Keratinocyte (primary cell): ENCODE measurements around the gene TYW1. TPM values are rescaled to one million over a fixed set of nuclear protein-coding genes. Genes with fewer than 3 reads are reported as not detected.
"Not testable (repeated sequence)": the region's sequence is repeated elsewhere in the genome, so short reads cannot be mapped to it uniquely, and the experiment has no call there.

Source experiments
- DNase-seq: peaks from one replicate; pipeline ENCODE4 v3.0.0-alpha.2; 2011; ENCODE audit warnings: low read depth, missing footprints, low spot score
- FAIRE-seq: peaks from 2 replicates; lab custom pipeline; 2011; peaks lifted over from hg19 to GRCh38; lab: Jason Lieb, UNC
- H2AFZ ChIP-seq: 2 replicates; pipeline ENCODE4 v1.6.0; 2012; ENCODE audit warnings: low read length, control low read depth, inconsistent platforms; ENCODE audit not compliant: control insufficient read depth
- H3K27ac ChIP-seq: 2 replicates; pipeline ENCODE4 v1.5.1; 2011; ENCODE audit warnings: low read length; ENCODE audit not compliant: control insufficient read depth, insufficient read depth
- H3K27me3 ChIP-seq: 3 replicates; pipeline ENCODE4 v1.6.0; 2011; ENCODE audit warnings: low read length; ENCODE audit not compliant: control insufficient read depth, insufficient read depth; ENCODE audit errors: extremely low read depth
- H3K36me3 ChIP-seq, 2 experiments: 2 replicates in 1 of 2; 3 replicates in 1 of 2; pipeline ENCODE4 v1.5.1; 2011; ENCODE audit warnings: low read length in 2 of 2, mild to moderate bottlenecking in 1 of 2; ENCODE audit not compliant: control insufficient read depth in 2 of 2, insufficient read depth in 2 of 2; ENCODE audit errors: extremely low read depth in 1 of 2
- H3K4me1 ChIP-seq: 3 replicates; pipeline ENCODE4 v1.5.1; 2011; ENCODE audit warnings: low read length; ENCODE audit not compliant: control insufficient read depth, insufficient read depth; ENCODE audit errors: extremely low read depth
- H3K4me2 ChIP-seq: 3 replicates; pipeline ENCODE4 v1.6.0; 2011; ENCODE audit warnings: low read depth, low read length; ENCODE audit not compliant: control insufficient read depth, insufficient read depth; ENCODE audit errors: extremely low read depth
- H3K4me3 ChIP-seq, 3 experiments: fragments of 200-600 bp in 1 of 3; sonication (generic) in 1 of 3; 2 replicates in 2 of 3; 3 replicates in 1 of 3; pipeline ENCODE4 v1.5.1; 2011 to 2016; ENCODE audit warnings: low read length in 3 of 3, mild to moderate bottlenecking in 3 of 3, control low read depth in 2 of 3, inconsistent platforms in 1 of 3, low read depth in 1 of 3, mixed read lengths in 1 of 3, mixed run types in 1 of 3, moderate library complexity in 1 of 3; ENCODE audit not compliant: control insufficient read depth in 2 of 3, insufficient read depth in 2 of 3; ENCODE audit errors: extremely low read depth in 1 of 3
- H3K79me2 ChIP-seq: 2 replicates; pipeline ENCODE4 v1.6.0; 2012; ENCODE audit warnings: low read length; ENCODE audit not compliant: control insufficient read depth, insufficient read depth
- H3K9ac ChIP-seq: 3 replicates; pipeline ENCODE4 v1.6.0; 2011; ENCODE audit warnings: low read length; ENCODE audit not compliant: control insufficient read depth, insufficient read depth; ENCODE audit errors: extremely low read depth
- H3K9me1 ChIP-seq: 3 replicates; pipeline ENCODE4 v1.6.0; 2011; ENCODE audit warnings: low read length; ENCODE audit not compliant: control insufficient read depth, insufficient read depth; ENCODE audit errors: extremely low read depth
- H3K9me3 ChIP-seq: 2 replicates; pipeline ENCODE4 v1.5.1; 2012; ENCODE audit warnings: low read depth, low read length; ENCODE audit not compliant: control insufficient read depth
- H4K20me1 ChIP-seq: 3 replicates; pipeline ENCODE4 v1.6.0; 2011; ENCODE audit warnings: low read length; ENCODE audit not compliant: control insufficient read depth, insufficient read depth; ENCODE audit errors: extremely low read depth
- dilution Hi-C: fragments of 300-500 bp; cut with MboI; formaldehyde crosslinking; loops from one replicate; pipeline ENCODE4 v1.7.0; 2020; ENCODE audit warnings: low sequenced_read_pairs; ENCODE audit not compliant: extremely low pct_ligation_motif_present
- polyA plus RNA-seq, 5 experiments: library from polyadenylated mRNA; depleted of rRNA in 3 of 5; stranded (reverse) in 3 of 5; stranded (forward) in 1 of 5; unstranded in 1 of 5; fragments of >200 nt; gene quantifications; 1 replicate in 1 of 5; 2 replicates in 3 of 5; 3 replicates in 1 of 5; pipeline versions ENCODE4 v1.2.1 to v1.2.3, GENCODE V29; 2011 to 2012; ENCODE audit warnings: missing spikeins in 2 of 5, low read depth in 1 of 5, low replicate concordance in 1 of 5

The TYW1 gene
- polyA plus RNA-seq, 1 donor (not counting 4 experiments of a cell fraction or from before 2014, with no cell fraction given) = 16.4 TPM

DNA sequence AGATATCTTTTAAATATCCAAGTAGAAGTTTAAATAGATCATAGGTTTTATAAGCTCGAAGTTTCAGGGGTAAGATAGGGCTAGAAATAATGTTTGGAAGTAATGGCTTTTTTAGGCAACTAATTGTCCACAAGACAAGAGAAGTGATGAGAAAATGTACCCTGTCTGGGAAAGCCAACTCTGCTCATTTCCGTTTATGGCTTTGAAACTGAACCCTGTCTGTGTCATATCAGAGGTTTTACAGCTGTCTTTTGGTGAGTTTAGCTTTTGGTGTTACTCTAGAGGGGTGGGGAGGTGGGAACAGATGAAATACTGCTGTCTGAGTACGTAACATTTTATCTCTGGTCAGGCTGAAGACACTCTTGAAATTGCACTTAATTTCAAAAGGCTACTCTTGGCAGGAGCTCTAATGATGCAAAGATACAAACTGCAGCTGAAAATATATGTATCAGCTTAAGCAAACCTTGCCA, 189.1 kb downstream of the TYW1 start:
- FAIRE-seq, DNase-seq, dilution Hi-C loops: not testable (repeated sequence)

DNA sequence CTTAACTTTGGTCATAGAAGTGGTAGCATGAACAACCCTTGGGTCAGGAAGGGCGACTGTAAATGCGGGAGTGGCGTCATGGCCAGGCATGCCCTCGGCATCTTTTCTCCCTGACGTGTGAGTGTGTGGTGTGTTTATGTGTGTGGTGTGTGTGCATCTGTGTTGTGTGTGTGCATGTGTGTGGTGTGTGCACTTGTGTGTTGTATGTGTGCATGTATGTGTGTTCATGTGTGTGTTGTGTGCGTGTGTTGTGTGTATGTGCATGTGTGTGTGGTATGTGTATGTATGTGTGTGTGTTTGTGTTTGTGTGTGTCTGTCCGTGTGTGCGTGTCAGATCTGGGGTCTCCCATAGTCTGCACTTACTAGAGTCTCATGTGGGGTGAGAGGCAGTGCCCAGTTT, 192.5 kb downstream of the TYW1 start:
- H2AFZ ChIP-seq, H3K36me3 ChIP-seq, H3K9ac ChIP-seq, H3K4me3 ChIP-seq, FAIRE-seq, dilution Hi-C loops, H3K4me2 ChIP-seq, H3K9me1 ChIP-seq, H3K27ac ChIP-seq, H3K4me1 ChIP-seq, H3K9me3 ChIP-seq, H4K20me1 ChIP-seq, DNase-seq, H3K79me2 ChIP-seq, H3K27me3 ChIP-seq: not testable (repeated sequence)

More for the DNA sequence above, 189.1 kb downstream of the TYW1 start:
- not testable (repeated sequence) for H3K27me3 ChIP-seq, H2AFZ ChIP-seq, H3K9me3 ChIP-seq, H3K4me3 ChIP-seq, H3K9me1 ChIP-seq, H3K36me3 ChIP-seq, H3K4me2 ChIP-seq, H3K9ac ChIP-seq, H3K4me1 ChIP-seq, H4K20me1 ChIP-seq, H3K79me2 ChIP-seq, H3K27ac ChIP-seq

DNA sequence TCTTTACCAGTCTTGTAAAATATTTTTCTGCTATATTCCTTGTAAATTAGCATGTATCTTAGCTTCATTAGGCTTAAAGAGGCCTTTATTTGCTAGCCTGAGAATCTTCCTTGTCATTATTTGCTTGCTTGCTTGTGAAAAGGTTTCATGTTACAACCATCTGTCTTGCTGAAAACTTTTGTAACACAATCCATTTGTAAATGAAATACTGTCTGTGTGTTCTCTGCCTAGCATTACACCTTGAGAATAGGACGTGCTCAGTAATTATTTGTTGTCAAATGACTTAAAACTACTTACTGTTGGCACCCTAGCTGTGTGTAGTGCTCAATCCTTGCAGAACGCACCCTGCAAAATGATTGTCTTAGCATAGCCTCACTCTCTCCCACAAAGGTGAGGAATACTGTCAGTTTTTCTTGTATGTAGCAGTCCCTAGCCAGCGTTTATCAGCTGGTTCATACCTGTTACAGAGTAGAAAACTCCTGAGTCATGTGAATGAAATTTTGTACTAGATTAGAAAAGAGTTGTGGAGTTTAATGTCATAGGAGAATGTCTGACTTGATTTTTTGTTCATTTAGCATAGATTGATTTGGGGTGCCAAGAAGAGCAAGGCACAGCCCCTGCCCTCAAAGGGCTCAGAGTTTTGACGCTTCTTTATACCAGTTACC, 193.3 kb downstream of the TYW1 start:
- H3K27ac ChIP-seq, H4K20me1 ChIP-seq, H3K36me3 ChIP-seq, H3K9me3 ChIP-seq, H2AFZ ChIP-seq, dilution Hi-C loops, H3K4me3 ChIP-seq, H3K4me2 ChIP-seq, DNase-seq, FAIRE-seq, H3K27me3 ChIP-seq, H3K4me1 ChIP-seq, H3K9ac ChIP-seq, H3K9me1 ChIP-seq, H3K79me2 ChIP-seq: not testable (repeated sequence)

DNA sequence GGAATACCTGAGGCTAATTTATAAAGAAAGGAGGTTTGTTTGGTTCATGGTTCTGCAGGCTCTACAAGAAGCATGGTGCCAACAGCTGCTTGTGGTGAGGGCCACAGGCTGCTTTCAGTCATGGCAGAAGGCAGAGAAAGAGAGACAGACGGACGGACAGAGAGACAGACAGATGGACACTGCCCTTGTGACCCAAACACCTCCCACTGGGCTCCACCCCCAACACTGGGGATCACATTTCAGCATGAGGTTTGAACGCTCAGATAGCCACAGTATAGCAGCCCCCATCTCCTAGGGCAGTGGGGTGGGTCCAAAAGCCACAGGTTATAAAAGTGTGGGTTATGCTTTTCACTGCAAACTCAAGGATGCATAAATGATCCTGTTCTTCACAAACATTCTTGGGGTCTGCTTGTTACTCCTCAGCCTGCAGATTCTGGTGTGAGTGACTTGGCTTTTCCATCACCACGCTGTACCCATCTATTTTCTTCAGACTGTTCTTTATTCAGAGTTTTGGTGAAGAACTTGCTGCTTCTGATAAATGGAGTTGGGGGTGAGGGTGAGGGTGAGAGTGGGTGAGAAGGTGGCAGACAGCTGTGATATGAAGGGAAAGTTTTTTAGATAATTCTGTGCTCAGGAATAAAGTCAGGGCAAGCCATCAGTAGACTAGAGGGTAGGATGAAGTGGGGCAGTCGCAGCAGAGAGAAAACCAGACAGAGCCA, 194.5 kb downstream of the TYW1 start:
- FAIRE-seq, dilution Hi-C loops, H2AFZ ChIP-seq, H3K4me3 ChIP-seq, H3K36me3 ChIP-seq, H3K27me3 ChIP-seq, H4K20me1 ChIP-seq, H3K9me1 ChIP-seq, DNase-seq, H3K9me3 ChIP-seq, H3K4me1 ChIP-seq, H3K4me2 ChIP-seq, H3K9ac ChIP-seq, H3K27ac ChIP-seq, H3K79me2 ChIP-seq: not testable (repeated sequence)
